Measurements from ENCODE around the gene KSR1. TPM values are rescaled to one million over a fixed set of nuclear protein-coding genes. Genes with fewer than 3 reads are reported as not detected.
A peak's percentile ranks its signal among the peaks of the same experiment; 100 is the strongest.

KSR1 gene
- total RNA-seq, 1 experiment from 2014 or later = 41.7 TPM

- CTCF ChIA-PET = interaction anchor here (1.0 kb wide), 1 partner anchor 366 kb away, joined by 5 read pairs; no protein-coding TSS in a partner anchor
- BruUV-seq (replicated peaks) = no TSS peak
- TF ChIP-seq CTCF (conservative IDR thresholded peaks at IDR 0.05; ENCODE audit: low read depth, low read length) = no peak
- TF ChIP-seq EZH2 (IDR thresholded peaks at IDR 0.05; ENCODE audit: borderline replicate concordance, low read depth, low read length, poor library complexity, severe bottlenecking) = no peak
- Histone ChIP-seq H3K4me3 (ENCODE audit: low read depth, low read length, poor library complexity, severe bottlenecking) (no peak overlapping the region), H3K27ac (ENCODE audit: low read depth, low read length, poor library complexity, severe bottlenecking) (no peak overlapping the region), H3K36me3 (ENCODE audit: insufficient read depth, low read length, poor library complexity, severe bottlenecking) (peaks cover 10% of the 10 kb centered on the region), H3K27me3 (replicated peaks; ENCODE audit: insufficient read depth, low read depth, low read length, poor library complexity) (no peaks in the 10 kb centered on the region), H3K4me1 (ENCODE audit: insufficient read depth, low read length, poor library complexity, severe bottlenecking) (no peaks in the 10 kb centered on the region), H3K9me3 (ENCODE audit: low read depth, low read length, poor library complexity, severe bottlenecking) (no peaks in the 10 kb centered on the region)
- intact Hi-C loops (cut with micrococcal nuclease; ENCODE audit: unreplicated experiment) = loop anchor here (2.0 kb wide), 2 partner anchors 49 to 247 kb away; no protein-coding TSS in a partner anchor
- POLR2A ChIA-PET (ENCODE audit: low non-redundant PET) = no interaction called here
- no peak for DNase-seq (ENCODE audit: low spot score)
These were observed 145.7 kb downstream of the KSR1 start for GRCh38 chr17:27601975-27602302.

GRCh38 chr17:27602721-27603420 lies 146.6 kb downstream of the KSR1 start:
- intact Hi-C loops (cut with micrococcal nuclease; ENCODE audit: unreplicated experiment) = loop anchor here (2.0 kb wide), 1 partner anchor 48 kb away; no protein-coding TSS in a partner anchor
- no peak overlapping the region for H3K4me3 ChIP-seq (ENCODE audit: low read depth, low read length, poor library complexity, severe bottlenecking)
- peak; percentile 70 for DNase-seq (ENCODE audit: low spot score)
- no peaks in the 10 kb centered on the region for H3K4me1 ChIP-seq (ENCODE audit: insufficient read depth, low read length, poor library complexity, severe bottlenecking)
- H3K36me3 ChIP-seq (ENCODE audit: insufficient read depth, low read length, poor library complexity, severe bottlenecking) = peaks cover 13% of the 10 kb centered on the region
- ChIA-PET POLR2A (ENCODE audit: low non-redundant PET) (no interaction called here), CTCF (no interaction called here)
- TF ChIP-seq CTCF (conservative IDR thresholded peaks at IDR 0.05; ENCODE audit: low read depth, low read length) = peak; percentile 97
- no peak for TF ChIP-seq EZH2 (IDR thresholded peaks at IDR 0.05; ENCODE audit: borderline replicate concordance, low read depth, low read length, poor library complexity, severe bottlenecking)
- no TSS peak for BruUV-seq (replicated peaks)
- no peaks in the 10 kb centered on the region for H3K27me3 ChIP-seq (replicated peaks; ENCODE audit: insufficient read depth, low read depth, low read length, poor library complexity)
- H3K27ac ChIP-seq (ENCODE audit: low read depth, low read length, poor library complexity, severe bottlenecking) = no peak overlapping the region
- H3K9me3 ChIP-seq (ENCODE audit: low read depth, low read length, poor library complexity, severe bottlenecking) = no peaks in the 10 kb centered on the region

GRCh38 chr17:27603421-27603770 lies 147.1 kb downstream of the KSR1 start:
- Histone ChIP-seq H3K9me3 (ENCODE audit: low read depth, low read length, poor library complexity, severe bottlenecking) (no peaks in the 10 kb centered on the region), H3K4me1 (ENCODE audit: insufficient read depth, low read length, poor library complexity, severe bottlenecking) (no peaks in the 10 kb centered on the region), H3K36me3 (ENCODE audit: insufficient read depth, low read length, poor library complexity, severe bottlenecking) (peaks cover 16% of the 10 kb centered on the region), H3K27me3 (replicated peaks; ENCODE audit: insufficient read depth, low read depth, low read length, poor library complexity) (no peaks in the 10 kb centered on the region), H3K27ac (ENCODE audit: low read depth, low read length, poor library complexity, severe bottlenecking) (no peak overlapping the region), H3K4me3 (ENCODE audit: low read depth, low read length, poor library complexity, severe bottlenecking) (no peak overlapping the region)
- intact Hi-C loops (cut with micrococcal nuclease; ENCODE audit: unreplicated experiment) = loop anchor here (2.0 kb wide), 1 partner anchor 47 kb away; no protein-coding TSS in a partner anchor
- CTCF ChIA-PET = no interaction called here
- no peak for DNase-seq (ENCODE audit: low spot score)
- TF ChIP-seq CTCF (conservative IDR thresholded peaks at IDR 0.05; ENCODE audit: low read depth, low read length) = no peak; the same call in 1 of the 2 replicates
- POLR2A ChIA-PET (ENCODE audit: low non-redundant PET) = no interaction called here
- BruUV-seq (replicated peaks) = no TSS peak
